ENCODE data around the gene ACOX2.

Gene ACOX2

DNA sequence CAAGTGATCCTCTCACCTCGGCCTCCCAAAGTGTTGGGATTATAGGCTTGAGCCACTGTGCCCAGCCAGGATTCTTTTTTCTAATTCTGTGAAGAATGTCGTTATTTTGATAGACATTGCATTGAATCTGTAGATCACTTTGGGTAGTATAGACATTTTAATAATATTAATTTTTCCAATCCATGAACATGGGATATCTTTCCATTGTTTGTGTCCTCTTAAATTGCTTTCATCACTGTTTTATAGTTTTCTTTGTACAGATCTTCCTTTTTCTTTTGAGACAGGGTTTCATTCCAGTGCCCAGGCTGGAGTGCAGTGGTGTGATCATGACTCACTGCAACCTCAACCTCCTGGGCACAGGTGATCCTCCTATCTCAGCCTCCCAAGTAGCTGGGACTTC, 56.7 kb downstream of the ACOX2 start:
- no peaks in the 10 kb centered on the region for H3K36me3 ChIP-seq (replicated peaks)
- H3K4me3 ChIP-seq: no peak overlapping the region
- in situ Hi-C loops (cut with MboI; ENCODE audit: low sequenced_read_pairs): no loop called here
- peaks cover 3% of the 10 kb centered on the region; the same call in 1 of the 2 replicates for H3K27me3 ChIP-seq (ENCODE audit: low read depth)
- no peaks in the 10 kb centered on the region for H3K4me1 ChIP-seq
- no peak for DNase-seq (ENCODE audit: low spot score in 2 of 2)
- H3K9me3 ChIP-seq: no peaks in the 10 kb centered on the region

- in situ Hi-C loops (cut with MboI; ENCODE audit: low sequenced_read_pairs): no loop called here
- Histone ChIP-seq H3K36me3 (replicated peaks) (no peaks in the 10 kb centered on the region), H3K4me1 (no peaks in the 10 kb centered on the region), H3K9me3 (no peaks in the 10 kb centered on the region), H3K27me3 (ENCODE audit: low read depth) (peaks cover 2% of the 10 kb centered on the region; the same call in 1 of the 2 replicates), H3K4me3 (no peak overlapping the region)
- no peak for DNase-seq (ENCODE audit: low spot score in 2 of 2)
Observed at GRCh38 chr3:58478781-58479180, 58.2 kb downstream of the ACOX2 start.

GRCh38 chr3:58474967-58475578, 61.9 kb downstream of the ACOX2 start:
- no peaks in the 10 kb centered on the region for H3K36me3 ChIP-seq (replicated peaks)
- peaks cover 3% of the 10 kb centered on the region; the same call in 1 of the 2 replicates for H3K4me1 ChIP-seq
- no peaks in the 10 kb centered on the region for H3K9me3 ChIP-seq
- no peaks in the 10 kb centered on the region for H3K27me3 ChIP-seq (ENCODE audit: low read depth)
- in situ Hi-C loops (cut with MboI; ENCODE audit: low sequenced_read_pairs): no loop called here
- no peak overlapping the region for H3K4me3 ChIP-seq
- no peak for DNase-seq (ENCODE audit: low spot score in 2 of 2)

DNA sequence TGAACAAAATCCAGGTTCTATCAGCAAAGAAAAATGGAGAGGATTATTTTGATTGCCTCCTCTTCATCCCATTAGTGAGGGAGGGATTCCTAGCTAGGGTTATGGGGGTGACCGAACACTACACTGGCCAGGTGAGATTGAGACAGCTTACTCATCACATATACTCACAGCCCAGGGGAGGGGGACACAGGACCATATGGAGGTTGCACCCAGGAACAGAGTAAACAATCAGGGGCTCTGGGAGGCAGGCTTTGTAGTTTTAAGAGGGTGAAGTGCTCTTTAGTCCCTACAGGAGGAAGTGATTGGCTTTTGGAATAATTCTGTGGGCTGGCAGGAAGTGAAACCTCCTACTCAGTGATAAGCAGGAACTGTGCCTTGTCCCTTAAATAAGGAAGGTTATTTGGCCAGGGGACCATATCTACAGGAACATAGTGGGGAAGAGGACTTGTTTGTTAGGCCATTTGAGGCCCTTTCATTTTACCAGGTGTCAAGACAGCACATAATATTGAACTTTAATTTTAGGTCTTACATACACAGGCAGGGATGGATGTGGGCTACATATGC, 62.6 kb downstream of the ACOX2 start:
- peaks cover 3% of the 10 kb centered on the region; the same call in 1 of the 2 replicates for H3K4me1 ChIP-seq
- H3K36me3 ChIP-seq (replicated peaks): no peaks in the 10 kb centered on the region
- H3K27me3 ChIP-seq (ENCODE audit: low read depth): no peaks in the 10 kb centered on the region
- no peaks in the 10 kb centered on the region for H3K9me3 ChIP-seq
- H3K4me3 ChIP-seq: no peak overlapping the region
- in situ Hi-C loops (cut with MboI; ENCODE audit: low sequenced_read_pairs): no loop called here
- no peak for DNase-seq (ENCODE audit: low spot score in 2 of 2)

DNA sequence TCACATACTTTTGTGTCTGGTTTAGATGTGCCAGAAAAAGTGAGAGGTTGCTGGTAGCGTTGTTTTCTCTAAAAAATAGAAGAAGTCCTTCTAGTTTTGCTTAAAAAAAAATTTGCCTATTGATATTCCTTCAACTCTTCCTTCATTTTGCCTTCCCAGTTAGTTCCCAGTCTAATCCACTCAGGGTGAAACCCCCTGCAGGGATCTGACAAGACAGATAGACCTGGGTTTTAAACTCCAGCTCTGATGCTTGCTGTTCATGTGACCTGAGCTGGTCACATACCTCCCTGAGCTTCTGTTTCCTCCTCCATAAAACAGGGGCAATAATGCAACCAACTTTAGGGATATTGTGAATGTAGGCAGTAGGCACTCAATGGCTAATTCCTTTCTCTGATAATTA, 63.7 kb downstream of the ACOX2 start:
- Histone ChIP-seq H3K9me3 (no peaks in the 10 kb centered on the region), H3K36me3 (replicated peaks) (no peaks in the 10 kb centered on the region)
- in situ Hi-C loops (cut with MboI; ENCODE audit: low sequenced_read_pairs): no loop called here

DNA sequence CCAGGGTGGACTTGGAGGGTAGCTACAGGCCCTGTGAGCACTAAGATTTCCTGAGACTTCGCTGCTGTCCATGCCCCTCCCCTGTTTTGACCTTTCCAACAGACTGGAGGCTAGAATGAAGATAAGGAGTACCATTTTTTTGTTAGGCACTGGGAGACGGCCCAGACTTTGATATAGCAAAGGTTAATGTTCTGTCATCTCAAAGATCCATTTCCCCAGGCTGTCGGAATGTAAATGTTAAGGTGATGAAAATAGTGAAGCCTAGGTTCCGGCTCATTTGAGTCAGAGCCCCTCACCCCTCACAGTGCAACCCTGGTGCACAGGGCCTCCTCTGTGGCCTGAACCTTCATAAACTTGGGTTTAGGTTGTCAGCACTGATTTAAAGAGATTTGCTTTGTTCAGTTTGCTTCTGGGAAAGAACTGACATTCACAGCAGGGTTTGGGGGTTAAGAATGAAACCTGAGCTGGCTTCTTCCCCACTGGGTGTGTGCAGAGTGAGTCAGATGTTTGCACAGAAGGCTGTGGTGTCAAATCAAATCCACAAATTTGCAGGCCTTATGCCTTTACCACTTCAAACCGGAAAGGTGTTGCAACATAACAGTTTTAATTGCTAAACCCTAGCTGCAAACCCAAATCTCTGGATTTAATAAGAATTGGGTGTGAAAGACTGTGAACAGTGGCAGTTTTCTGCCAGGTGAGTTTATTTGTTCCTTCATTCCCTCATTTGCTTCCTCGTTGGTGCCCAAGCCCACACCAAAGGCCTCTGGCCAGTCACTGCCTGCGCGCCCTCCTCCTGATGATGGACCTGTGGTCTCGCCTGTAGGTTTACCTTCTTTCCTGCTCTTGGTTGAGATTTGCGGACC, 65.7 kb downstream of the ACOX2 start:
- no peaks in the 10 kb centered on the region for H3K36me3 ChIP-seq (replicated peaks)
- in situ Hi-C loops (cut with MboI; ENCODE audit: low sequenced_read_pairs): no loop called here
- no peaks in the 10 kb centered on the region for H3K9me3 ChIP-seq
- DNase-seq (ENCODE audit: low spot score in 2 of 2): no peak
- H3K4me1 ChIP-seq: peaks cover 3% of the 10 kb centered on the region; the same call in 1 of the 2 replicates
- no peaks in the 10 kb centered on the region for H3K27me3 ChIP-seq (ENCODE audit: low read depth)
- H3K4me3 ChIP-seq: no peak overlapping the region

More for the DNA sequence above, 63.7 kb downstream of the ACOX2 start:
- Histone ChIP-seq H3K4me3 (no peak overlapping the region), H3K4me1 (peaks cover 3% of the 10 kb centered on the region; the same call in 1 of the 2 replicates), H3K27me3 (ENCODE audit: low read depth) (no peaks in the 10 kb centered on the region)
- DNase-seq (ENCODE audit: low spot score in 2 of 2): no peak

- Histone ChIP-seq H3K9me3 (no peaks in the 10 kb centered on the region), H3K36me3 (replicated peaks) (no peaks in the 10 kb centered on the region), H3K27me3 (ENCODE audit: low read depth) (no peaks in the 10 kb centered on the region), H3K4me3 (no peak overlapping the region), H3K4me1 (peaks cover 3% of the 10 kb centered on the region; the same call in 1 of the 2 replicates)
- in situ Hi-C loops (cut with MboI; ENCODE audit: low sequenced_read_pairs): no loop called here
- no peak for DNase-seq (ENCODE audit: low spot score in 2 of 2)
Observed at GRCh38 chr3:58470363-58471024, 66.5 kb downstream of the ACOX2 start.

DNA sequence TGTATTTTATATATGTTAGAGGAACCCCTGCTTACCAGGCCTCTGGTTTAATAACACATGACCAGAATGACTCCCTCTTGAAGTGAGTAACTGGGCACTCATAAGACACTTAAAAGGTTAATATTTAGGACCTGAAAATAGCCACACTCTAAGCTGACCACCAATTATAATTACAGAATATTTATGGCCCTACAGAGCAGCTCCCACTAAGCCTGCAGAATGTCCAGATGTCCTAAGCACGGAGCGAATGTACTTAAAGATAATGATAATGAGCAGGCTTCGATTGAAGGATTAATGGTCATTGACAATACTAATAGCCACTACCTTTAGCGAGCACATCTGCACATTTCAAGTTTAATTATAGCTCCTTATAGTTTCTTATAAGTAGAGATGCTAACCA, 67.9 kb downstream of the ACOX2 start:
- Histone ChIP-seq H3K9me3 (no peaks in the 10 kb centered on the region), H3K27me3 (ENCODE audit: low read depth) (no peaks in the 10 kb centered on the region), H3K4me1 (peaks cover 3% of the 10 kb centered on the region; the same call in 1 of the 2 replicates), H3K36me3 (replicated peaks) (no peaks in the 10 kb centered on the region), H3K4me3 (no peak overlapping the region)
- DNase-seq (ENCODE audit: low spot score in 2 of 2): no peak
- in situ Hi-C loops (cut with MboI; ENCODE audit: low sequenced_read_pairs): no loop called here

DNA sequence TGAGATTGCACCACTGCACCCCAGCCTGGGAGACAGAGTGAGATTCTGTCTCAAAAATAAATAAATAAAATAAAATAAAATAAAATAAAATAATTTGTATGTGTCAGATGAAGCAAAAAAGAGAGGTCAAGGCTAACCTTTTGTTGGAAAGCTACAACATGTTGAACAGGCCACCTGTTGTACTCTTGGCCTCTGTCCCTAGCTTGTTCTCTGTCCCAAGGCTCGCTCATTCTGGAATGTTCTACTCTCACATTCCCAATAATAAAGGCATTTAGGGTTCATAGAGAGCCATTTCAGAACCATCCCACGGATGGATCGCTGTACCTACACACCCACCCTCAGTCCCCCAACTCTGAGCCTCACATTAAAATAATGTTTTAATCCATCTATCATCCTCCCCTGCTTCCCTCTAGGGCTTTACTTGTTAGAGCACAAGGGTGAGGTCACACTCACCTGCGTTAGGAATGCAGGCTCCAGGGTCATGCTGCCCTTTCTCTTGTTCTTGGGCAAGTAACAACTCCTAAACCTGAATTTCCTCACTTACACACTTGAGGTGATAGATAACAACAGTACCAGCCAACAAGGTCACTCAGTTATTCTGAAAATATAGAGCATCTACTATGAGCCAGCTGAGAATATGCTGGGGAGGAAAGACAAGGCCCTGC, 70.0 kb downstream of the ACOX2 start:
- in situ Hi-C loops (cut with MboI; ENCODE audit: low sequenced_read_pairs): no loop called here

DNA sequence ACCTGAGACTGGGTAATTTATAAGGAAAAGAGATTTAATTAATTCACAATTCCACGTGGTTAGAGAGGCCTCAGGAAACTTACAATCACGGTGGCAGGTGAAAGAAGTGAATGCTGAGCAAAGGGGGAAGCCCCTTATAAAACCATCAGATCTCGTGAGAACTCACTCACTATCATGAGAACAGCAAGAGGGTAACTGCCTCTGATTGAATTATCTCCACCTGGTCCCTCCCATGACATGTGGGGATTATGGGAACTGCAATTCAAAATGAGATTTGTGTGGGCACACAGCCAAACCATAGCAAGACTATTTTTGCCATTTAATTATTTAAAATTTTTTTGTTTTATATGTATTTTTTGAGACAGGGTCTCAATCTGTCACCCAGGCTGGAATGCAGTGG, 72.1 kb downstream of the ACOX2 start:
- in situ Hi-C loops (cut with MboI; ENCODE audit: low sequenced_read_pairs): no loop called here

More for the DNA sequence above, 70.0 kb downstream of the ACOX2 start:
- H3K4me3 ChIP-seq: no peak overlapping the region
- H3K27me3 ChIP-seq (ENCODE audit: low read depth): no peaks in the 10 kb centered on the region
- no peak for DNase-seq (ENCODE audit: low spot score in 2 of 2)
- H3K4me1 ChIP-seq: peaks cover 7% of the 10 kb centered on the region; the same call in 1 of the 2 replicates
- H3K36me3 ChIP-seq (replicated peaks): no peaks in the 10 kb centered on the region
- H3K9me3 ChIP-seq: no peaks in the 10 kb centered on the region

GRCh38 chr3:58463942-58464271, 73.1 kb downstream of the ACOX2 start:
- DNase-seq (ENCODE audit: low spot score in 2 of 2): no peak
- in situ Hi-C loops (cut with MboI; ENCODE audit: low sequenced_read_pairs): no loop called here
- no peak overlapping the region for H3K4me3 ChIP-seq
- H3K27me3 ChIP-seq (ENCODE audit: low read depth): no peaks in the 10 kb centered on the region
- peaks cover 3% of the 10 kb centered on the region; the same call in 1 of the 2 replicates for H3K4me1 ChIP-seq
- H3K36me3 ChIP-seq (replicated peaks): no peaks in the 10 kb centered on the region
- no peaks in the 10 kb centered on the region for H3K9me3 ChIP-seq

More for the DNA sequence above, 72.1 kb downstream of the ACOX2 start:
- peaks cover 3% of the 10 kb centered on the region; the same call in 1 of the 2 replicates for H3K4me1 ChIP-seq
- no peaks in the 10 kb centered on the region for H3K9me3 ChIP-seq
- H3K36me3 ChIP-seq (replicated peaks): no peaks in the 10 kb centered on the region
- no peak for DNase-seq (ENCODE audit: low spot score in 2 of 2)
- H3K4me3 ChIP-seq: no peak overlapping the region
- H3K27me3 ChIP-seq (ENCODE audit: low read depth): no peaks in the 10 kb centered on the region

DNA sequence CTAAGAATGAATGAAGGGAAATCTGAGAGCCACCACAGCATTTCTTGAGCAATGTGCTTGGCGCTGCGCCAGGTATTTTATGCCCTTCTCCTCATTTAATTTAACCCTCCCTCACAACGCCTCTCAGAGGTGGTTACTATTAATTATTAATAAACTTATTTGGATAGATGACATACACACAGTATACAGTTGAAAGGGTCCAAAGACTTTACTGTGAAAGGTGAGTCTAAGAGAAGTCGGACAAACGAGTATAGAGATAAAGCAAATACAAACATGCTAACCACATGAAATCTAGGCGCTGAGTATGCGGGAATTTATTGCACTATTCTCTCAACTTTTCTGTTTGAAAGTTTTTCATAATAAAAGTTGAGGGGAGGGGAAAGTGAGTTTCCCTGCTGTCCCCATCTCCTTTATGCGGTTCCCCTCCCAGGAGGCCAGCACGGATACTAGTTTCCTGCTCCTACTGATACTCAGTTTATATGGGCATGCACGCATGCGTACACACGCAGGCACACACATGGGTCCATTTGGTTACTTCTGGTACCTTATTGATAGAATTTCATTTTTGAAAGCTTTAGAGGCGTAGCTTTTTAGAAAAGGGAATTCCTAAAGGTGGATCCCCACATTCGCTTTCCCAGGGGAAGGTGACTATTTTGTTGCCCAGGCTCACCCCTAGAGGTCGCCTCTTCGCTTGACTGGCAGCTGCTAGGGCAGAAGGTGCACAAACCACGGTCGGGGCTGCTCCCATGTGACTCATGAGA, 73.6 kb downstream of the ACOX2 start:
- H3K4me3 ChIP-seq: no peak overlapping the region
- H3K36me3 ChIP-seq (replicated peaks): no peaks in the 10 kb centered on the region
- no peaks in the 10 kb centered on the region for H3K27me3 ChIP-seq (ENCODE audit: low read depth)
- no peaks in the 10 kb centered on the region for H3K9me3 ChIP-seq
- in situ Hi-C loops (cut with MboI; ENCODE audit: low sequenced_read_pairs): no loop called here
- DNase-seq (ENCODE audit: low spot score in 2 of 2): peak; percentile 50 to 87
- peaks cover 3% of the 10 kb centered on the region; the same call in 1 of the 2 replicates for H3K4me1 ChIP-seq

- in situ Hi-C loops (cut with MboI; ENCODE audit: low sequenced_read_pairs): no loop called here
- H3K4me3 ChIP-seq: no peak overlapping the region
- no peak for DNase-seq (ENCODE audit: low spot score in 2 of 2)
- H3K4me1 ChIP-seq: peaks cover 3% of the 10 kb centered on the region; the same call in 1 of the 2 replicates
- no peaks in the 10 kb centered on the region for H3K27me3 ChIP-seq (ENCODE audit: low read depth)
- H3K9me3 ChIP-seq: no peaks in the 10 kb centered on the region
- H3K36me3 ChIP-seq (replicated peaks): no peaks in the 10 kb centered on the region
Observed at GRCh38 chr3:58462829-58463180, 74.2 kb downstream of the ACOX2 start.

Data from HAP-1 (cell line).